H9 (cell line): Measurements from ENCODE around the gene MRPS18A. TPM values are rescaled to one million over a fixed set of nuclear protein-coding genes. Genes with fewer than 3 reads are reported as not detected.

Experiments used
- DNase-seq: peaks from one replicate; pipeline ENCODE4 v3.0.0-alpha.2; 2017
- H2AFZ ChIP-seq: one replicate; pipeline ENCODE4 v1.6.1; 2013; ENCODE audit warnings: mild to moderate bottlenecking, low read length, control low read depth, moderate library complexity
- H2AK5ac ChIP-seq: 2 replicates; pipeline ENCODE4 v1.6.1; 2013; ENCODE audit warnings: low read length, control low read depth, mixed read lengths; ENCODE audit not compliant: insufficient read length
- H2BK120ac ChIP-seq: one replicate; pipeline ENCODE4 v1.6.1; 2013; ENCODE audit warnings: low read depth, mild to moderate bottlenecking, low read length, control low read depth, inconsistent platforms; ENCODE audit not compliant: poor library complexity, severe bottlenecking
- H2BK12ac ChIP-seq: 2 replicates; pipeline ENCODE4 v1.6.1; 2013; ENCODE audit warnings: low read length, control low read depth, mixed read lengths, low read depth; ENCODE audit not compliant: insufficient read length
- H2BK15ac ChIP-seq: 2 replicates; pipeline ENCODE4 v1.6.1; 2013; ENCODE audit warnings: low read depth, low read length, control low read depth
- H2BK20ac ChIP-seq: one replicate; pipeline ENCODE4 v1.6.1; 2013; ENCODE audit warnings: low read depth, mild to moderate bottlenecking, low read length, control low read depth, inconsistent platforms; ENCODE audit not compliant: poor library complexity, severe bottlenecking
- H2BK5ac ChIP-seq: 2 replicates; pipeline ENCODE4 v1.6.1; 2013; ENCODE audit warnings: low read length, control low read depth, mixed read lengths; ENCODE audit not compliant: insufficient read length
- H3K14ac ChIP-seq: 2 replicates; pipeline ENCODE4 v1.6.1; 2013; ENCODE audit warnings: low read length, control low read depth; ENCODE audit not compliant: insufficient read depth
- H3K18ac ChIP-seq: 2 replicates; pipeline ENCODE4 v1.6.1; 2013; ENCODE audit warnings: low read depth, mild to moderate bottlenecking, mixed read lengths, low read length, control low read depth; ENCODE audit not compliant: insufficient read length
- H3K23ac ChIP-seq: 2 replicates; pipeline ENCODE4 v1.6.1; 2013; ENCODE audit warnings: low read length, control low read depth, mixed read lengths, low read depth; ENCODE audit not compliant: insufficient read length
- H3K23me2 ChIP-seq: 2 replicates; pipeline ENCODE4 v1.6.1; 2013; ENCODE audit warnings: low read depth, mild to moderate bottlenecking, mixed read lengths, low read length, control low read depth; ENCODE audit not compliant: insufficient read length, poor library complexity, severe bottlenecking
- H3K27ac ChIP-seq: 2 replicates; pipeline ENCODE4 v1.5.1; 2013; ENCODE audit warnings: low read length, control low read depth, mixed read lengths, low read depth; ENCODE audit not compliant: insufficient read length
- H3K27me3 ChIP-seq: 2 replicates; pipeline ENCODE4 v1.6.1; 2013; ENCODE audit warnings: low read length, control low read depth, inconsistent platforms; ENCODE audit not compliant: insufficient read depth
- H3K4ac ChIP-seq: 2 replicates; pipeline ENCODE4 v1.6.1; 2013; ENCODE audit warnings: low read depth, mild to moderate bottlenecking, control low read depth, inconsistent platforms, low read length, moderate library complexity
- H3K4me1 ChIP-seq: 2 replicates; pipeline ENCODE4 v1.6.1; 2013; ENCODE audit warnings: low read length, control low read depth, inconsistent platforms; ENCODE audit not compliant: insufficient read depth
- H3K4me2 ChIP-seq: 2 replicates; pipeline ENCODE4 v1.6.1; 2013; ENCODE audit warnings: low read length, control low read depth, mixed read lengths; ENCODE audit not compliant: insufficient read length, insufficient read depth
- H3K56ac ChIP-seq: 2 replicates; pipeline ENCODE4 v1.6.1; 2013; ENCODE audit warnings: low read depth, mild to moderate bottlenecking, mixed read lengths, low read length, control low read depth; ENCODE audit not compliant: insufficient read length
- H3K79me1 ChIP-seq: 2 replicates; pipeline ENCODE4 v1.6.1; 2013; ENCODE audit warnings: low read depth, mild to moderate bottlenecking, moderate library complexity, low read length, control low read depth, inconsistent platforms; ENCODE audit not compliant: insufficient read depth, poor library complexity, severe bottlenecking
- H3K79me2 ChIP-seq: 2 replicates; pipeline ENCODE4 v1.6.1; 2013; ENCODE audit warnings: low read length, control low read depth, inconsistent platforms; ENCODE audit not compliant: insufficient read depth
- H3K9ac ChIP-seq: 2 replicates; pipeline ENCODE4 v1.6.1; 2013; ENCODE audit warnings: low read length, control low read depth, mixed read lengths; ENCODE audit not compliant: insufficient read length; ENCODE audit errors: extremely low read depth
- H3K9me3 ChIP-seq: one replicate; pipeline ENCODE4 v1.6.1; 2013; ENCODE audit warnings: low read depth, low read length, inconsistent platforms; ENCODE audit not compliant: control insufficient read depth
- H3T11ph ChIP-seq: one replicate; pipeline ENCODE4 v1.6.1; 2013; ENCODE audit warnings: mild to moderate bottlenecking, low read length, control low read depth, inconsistent platforms
- H4K20me1 ChIP-seq: one replicate; pipeline ENCODE4 v1.6.1; 2013; ENCODE audit not compliant: control insufficient read depth, insufficient read length, insufficient read depth
- H4K5ac ChIP-seq: 2 replicates; pipeline ENCODE4 v1.6.1; 2013; ENCODE audit warnings: low read depth, mild to moderate bottlenecking, mixed read lengths, low read length, control low read depth; ENCODE audit not compliant: insufficient read length
- H4K8ac ChIP-seq: replicated peaks from 2 replicates; pipeline ENCODE4 v1.6.1; 2013; ENCODE audit warnings: low read length, control low read depth, mixed read lengths, low read depth; ENCODE audit not compliant: insufficient read length
- H4K91ac ChIP-seq: 2 replicates; pipeline ENCODE4 v1.6.1; 2013; ENCODE audit warnings: low read depth, mild to moderate bottlenecking, moderate library complexity, mixed read lengths, low read length, control low read depth; ENCODE audit not compliant: insufficient read length
- H3K27ac Mint-ChIP-seq, 3 experiments: 2 replicates in 2 of 3; 3 replicates in 1 of 3; pipeline ENCODE4 v1.8.0; 2020 to 2021; ENCODE audit warnings: mixed read lengths in 3 of 3, mild to moderate bottlenecking in 1 of 3, moderate library complexity in 1 of 3
- H3K27me3 Mint-ChIP-seq: 2 replicates; pipeline ENCODE4 v1.8.0; 2021; ENCODE audit warnings: low read depth, mild to moderate bottlenecking, moderate library complexity, mixed read lengths
- H3K36me3 Mint-ChIP-seq, 3 experiments: 2 replicates in 2 of 3; 3 replicates in 1 of 3; pipeline ENCODE4 v1.8.0; 2020 to 2021; ENCODE audit warnings: low read depth in 3 of 3, mixed read lengths in 3 of 3; ENCODE audit not compliant: insufficient read depth in 1 of 3
- H3K4me1 Mint-ChIP-seq, 2 experiments: 2 replicates each; pipeline ENCODE4 v1.8.0; 2020; ENCODE audit warnings: mixed read lengths in 2 of 2
- H3K4me3 Mint-ChIP-seq, 2 experiments: 2 replicates in 1 of 2; 3 replicates in 1 of 2; pipeline ENCODE4 v1.8.0; 2020 to 2021; ENCODE audit warnings: mild to moderate bottlenecking in 2 of 2, mixed read lengths in 2 of 2, moderate library complexity in 1 of 2
- H3K9me3 Mint-ChIP-seq, 2 experiments: 2 replicates in 1 of 2; 3 replicates in 1 of 2; pipeline ENCODE4 v1.8.0; 2020; ENCODE audit warnings: mild to moderate bottlenecking in 2 of 2, mixed read lengths in 2 of 2, moderate library complexity in 1 of 2
- CTCF ChIP-seq: fragments of 200-600 bp; sonication (generic); conservative IDR thresholded peaks from 3 replicates; pipeline ENCODE4 v1.8.0; 2021; ENCODE audit warnings: antibody characterized with exemption, mild to moderate bottlenecking
- whole genome bisulfite sequencing: extraction: QIAGEN DNeasy Blood & Tissue Kit; methylation state at CpG from one replicate; pipeline ENCODE4 v1.1.7; 2013; ENCODE audit warnings: missing lambda C conversion rate, low lambda C conversion rate, mixed read lengths; ENCODE audit not compliant: insufficient read length; ENCODE audit errors: extremely low coverage; 5-methylcytosine and 5-hydroxymethylcytosine counted together
- total RNA-seq: library from RNA; stranded (reverse); gene quantifications from 2 replicates; pipeline ENCODE4 v1.2.1, GENCODE V29; 2021

The MRPS18A gene
- total RNA-seq, 1 experiment from 2014 or later = 65.1 TPM

DNA sequence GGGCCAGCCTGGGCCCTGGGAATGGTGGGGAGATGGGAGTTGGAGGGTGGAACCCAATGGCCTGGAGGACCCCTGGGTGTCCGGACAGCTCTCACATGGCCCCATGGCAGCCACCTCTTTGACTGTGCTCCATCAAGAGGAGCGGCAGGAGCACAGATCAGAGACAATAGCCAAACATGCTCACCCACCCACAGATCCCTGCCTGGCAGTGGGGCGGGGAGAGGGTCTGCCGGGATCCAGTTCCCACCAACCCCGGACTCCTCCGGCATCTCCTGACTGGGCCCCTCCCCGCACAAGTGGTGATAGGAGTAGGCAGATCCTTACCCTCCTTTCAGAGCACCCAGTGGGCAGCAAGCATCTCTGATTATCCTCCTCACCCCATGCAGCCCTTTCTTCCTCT is 31.9 kb upstream of the MRPS18A start:
- Histone ChIP-seq H2AFZ (no peak overlapping the region), H4K20me1 (no peaks in the 10 kb centered on the region), H3K56ac (no peak overlapping the region), H2BK120ac (no peak overlapping the region), H3K23ac (no peak overlapping the region), H3K27ac (no peak overlapping the region), H3K23me2 (no peaks in the 10 kb centered on the region), H3K4me2 (no peak overlapping the region), H3K4me1 (no peaks in the 10 kb centered on the region), H3K9me3 (no peaks in the 10 kb centered on the region), H2AK5ac (no peak overlapping the region), H2BK12ac (no peak overlapping the region), H2BK20ac (no peak overlapping the region), H2BK15ac (no peak overlapping the region), H4K91ac (no peak overlapping the region), H2BK5ac (no peak overlapping the region), H4K8ac (no peak overlapping the region), H3K27me3 (no peaks in the 10 kb centered on the region), H3K9ac (no peak overlapping the region), H3K79me1 (no peaks in the 10 kb centered on the region), H3K79me2 (no peaks in the 10 kb centered on the region), H4K5ac (no peak overlapping the region), H3K14ac (no peak overlapping the region; the same call in 1 of the 2 replicates), H3T11ph (no peak overlapping the region), H3K4ac (no peak overlapping the region), H3K18ac (no peak overlapping the region)
- DNase-seq = no peak
- H3K36me3 Mint-ChIP-seq = no peaks in the 10 kb centered on the region
- no peak for TF ChIP-seq CTCF
- peaks cover 5 to 16% of the 10 kb centered on the region in 2 experiments for H3K4me1 Mint-ChIP-seq
- WGBS = no CpG with 5 or more reads among the region's 7 CpGs
- H3K27me3 Mint-ChIP-seq = peaks cover 13% of the 10 kb centered on the region
- no peaks in the 10 kb centered on the region for H3K9me3 Mint-ChIP-seq
- no peak overlapping the region for H3K4me3 Mint-ChIP-seq
- H3K27ac Mint-ChIP-seq = no peak overlapping the region
